GM12892 (cell line): ENCODE data around the gene SCAMP5.

ENCODE experiments used
- POLR2A ChIP-seq: IDR thresholded peaks from 2 replicates; pipeline ENCODE4 v1.6.1; 2011; ENCODE audit warnings: low read depth, low read length, control low read depth
- POLR2AphosphoS5 ChIP-seq: IDR thresholded peaks from 2 replicates; pipeline ENCODE4 v1.6.1; 2011; ENCODE audit warnings: low read depth, low read length, control low read depth
- TAF1 ChIP-seq: IDR thresholded peaks from 2 replicates; pipeline ENCODE4 v1.6.1; 2011; ENCODE audit warnings: low read depth, mild to moderate bottlenecking, control low read depth, low read length, borderline replicate concordance

- TF ChIP-seq TAF1 (no peak), POLR2A (no peak; the same call in 1 of the 2 replicates), POLR2AphosphoS5 (no peak)
These were observed 49.0 kb downstream of the SCAMP5 start for GRCh38 chr15:75044258-75044878.
